Uterus (tissue), 4 donors: ENCODE data around the gene PGBD5. TPM values are rescaled to one million over a fixed set of nuclear protein-coding genes. Genes with fewer than 3 reads are reported as not detected.

Experiments
- DNase-seq, 2 donors: peaks; one replicate each; pipeline ENCODE4 v3.0.0-alpha.2; 2019 to 2020
- H3K27ac ChIP-seq, 2 donors: fragments of 200-600 bp; sonication (generic); 1 replicate in 1 of 2; 2 replicates in 1 of 2; pipeline ENCODE4 v1.5.1; 2016 to 2018
- H3K27me3 ChIP-seq, 2 donors: fragments of 200-600 bp; sonication (generic); one replicate each; pipeline ENCODE4 v1.5.1; 2018 to 2019; ENCODE audit warnings: control low read depth in 1 of 2
- H3K36me3 ChIP-seq, 2 donors: fragments of 200-600 bp; sonication (generic); one replicate each; pipeline ENCODE4 v1.5.1; 2019; ENCODE audit warnings: control low read depth in 1 of 2
- H3K4me1 ChIP-seq, 2 donors: fragments of 200-600 bp; sonication (generic); one replicate each; pipeline ENCODE4 v1.5.1; 2018 to 2019; ENCODE audit warnings: control low read depth in 1 of 2
- H3K4me3 ChIP-seq, 2 donors: fragments of 200-600 bp; sonication (generic); 1 replicate in 1 of 2; 2 replicates in 1 of 2; pipeline ENCODE4 v1.5.1; 2018 to 2019; ENCODE audit warnings: mild to moderate bottlenecking in 1 of 2
- H3K9me3 ChIP-seq, 2 donors: fragments of 200-600 bp; sonication (generic); one replicate each; pipeline ENCODE4 v1.5.1; 2019; ENCODE audit warnings: control low read depth in 1 of 2
- CTCF ChIP-seq, 4 experiments: fragments of 200-600 bp in 2 of 4; fragments of 450-650 bp in 2 of 4; sonication (generic) in 2 of 4; IDR thresholded peaks; one replicate each; pipeline ENCODE4 v1.5.1; 2016 to 2019; ENCODE audit warnings: antibody characterized with exemption in 4 of 4, mild to moderate bottlenecking in 2 of 4, moderate library complexity in 1 of 4
- POLR2A ChIP-seq, 2 donors: fragments of 450-650 bp; IDR thresholded peaks; one replicate each; pipeline ENCODE4 v1.6.1; 2016; ENCODE audit warnings: antibody characterized with exemption in 2 of 2, mild to moderate bottlenecking in 1 of 2, moderate library complexity in 1 of 2
- intact Hi-C: fragments of 100-400 bp; cut with DNase I; formaldehyde crosslinking; loops from one replicate; pipeline ENCODE4 v1.15.1; 2023; ENCODE audit warnings: low total_unique reads
- total RNA-seq, 4 donors: library from RNA; depleted of rRNA in 3 of 4; stranded (reverse); fragments of >200 nt in 3 of 4; gene quantifications; one replicate each; pipeline versions ENCODE4 v1.1.0 to v1.2.4, GENCODE V29; 2014 to 2023
- donor health status: DM: yes; HTN: yes; CAD: no.

Gene PGBD5
- total RNA-seq, 4 donors from 2014 or later, result under 0.01 to 0.69 (median 0.11) TPM

GRCh38 chr1:230277201-230278025 is 148.7 kb downstream of the PGBD5 start:
- no peak for TF ChIP-seq POLR2A (IDR thresholded peaks at IDR 0.05)
- no peak for TF ChIP-seq CTCF (IDR thresholded peaks at IDR 0.05)
- Histone ChIP-seq H3K27me3 (no peaks in the 10 kb centered on the region), H3K27ac (no peak overlapping the region), H3K9me3 (no peaks in the 10 kb centered on the region), H3K36me3 (no peaks in the 10 kb centered on the region), H3K4me1 (no peaks in the 10 kb centered on the region), H3K4me3 (no peak overlapping the region)
- peak; percentile 6 to 9 for DNase-seq
- intact Hi-C loops, result no loop called here

GRCh38 chr1:230276401-230276800 is 149.7 kb downstream of the PGBD5 start:
- Histone ChIP-seq H3K27ac (no peak overlapping the region), H3K27me3 (no peaks in the 10 kb centered on the region), H3K4me1 (no peaks in the 10 kb centered on the region), H3K36me3 (no peaks in the 10 kb centered on the region), H3K9me3 (no peaks in the 10 kb centered on the region), H3K4me3 (no peak overlapping the region)
- intact Hi-C loops, result no loop called here
- TF ChIP-seq CTCF (IDR thresholded peaks at IDR 0.05) (no peak), POLR2A (IDR thresholded peaks at IDR 0.05) (no peak)
- peak in 1 of 2 donors; percentile 2 for DNase-seq

GRCh38 chr1:230274254-230274653 is 151.9 kb downstream of the PGBD5 start:
- intact Hi-C loops, result no loop called here
- H3K27me3 ChIP-seq, result no peaks in the 10 kb centered on the region
- H3K4me3 ChIP-seq, result no peak overlapping the region
- TF ChIP-seq CTCF (IDR thresholded peaks at IDR 0.05) (no peak), POLR2A (IDR thresholded peaks at IDR 0.05) (no peak)
- H3K36me3 ChIP-seq, result no peaks in the 10 kb centered on the region
- peak; percentile 9 to 35 for DNase-seq
- H3K27ac ChIP-seq, result peak overlapping the region in 1 of 2 donors; percentile 17
- no peaks in the 10 kb centered on the region for H3K9me3 ChIP-seq
- no peaks in the 10 kb centered on the region for H3K4me1 ChIP-seq

GRCh38 chr1:230273141-230273710 is 152.9 kb downstream of the PGBD5 start:
- no peaks in the 10 kb centered on the region for H3K4me1 ChIP-seq
- no peak overlapping the region for H3K27ac ChIP-seq
- DNase-seq, result peak; percentile 4 to 7
- no peaks in the 10 kb centered on the region for H3K9me3 ChIP-seq
- intact Hi-C loops, result no loop called here
- TF ChIP-seq POLR2A (IDR thresholded peaks at IDR 0.05) (no peak), CTCF (IDR thresholded peaks at IDR 0.05) (no peak)
- no peak overlapping the region for H3K4me3 ChIP-seq
- H3K27me3 ChIP-seq, result no peaks in the 10 kb centered on the region
- no peaks in the 10 kb centered on the region for H3K36me3 ChIP-seq

GRCh38 chr1:230272557-230272956 is 153.6 kb downstream of the PGBD5 start:
- DNase-seq, result peak in 1 of 2 donors; percentile 6
- Histone ChIP-seq H3K27me3 (no peaks in the 10 kb centered on the region), H3K4me3 (no peak overlapping the region), H3K4me1 (no peaks in the 10 kb centered on the region), H3K36me3 (no peaks in the 10 kb centered on the region), H3K9me3 (no peaks in the 10 kb centered on the region), H3K27ac (no peak overlapping the region)
- intact Hi-C loops, result no loop called here
- TF ChIP-seq POLR2A (IDR thresholded peaks at IDR 0.05) (no peak), CTCF (IDR thresholded peaks at IDR 0.05) (no peak)
